H7 (cell line): Measurements from ENCODE around the gene NCMAP. TPM values are rescaled to one million over a fixed set of nuclear protein-coding genes. Genes with fewer than 3 reads are reported as not detected.

Experiments
- DNase-seq: peaks from one replicate; pipeline ENCODE4 v3.0.0; 2012
- H3K27me3 ChIP-seq: 2 replicates; pipeline ENCODE4 v1.6.0; 2011; ENCODE audit warnings: mild to moderate bottlenecking, low read length; ENCODE audit not compliant: control insufficient read depth, insufficient read depth
- H3K36me3 ChIP-seq: replicated peaks from 2 replicates; pipeline ENCODE4 v1.5.1; 2011; ENCODE audit warnings: low read length; ENCODE audit not compliant: control insufficient read depth, insufficient read depth
- H3K4me3 ChIP-seq: 2 replicates; pipeline ENCODE4 v1.5.1; 2011; ENCODE audit warnings: low read depth, mild to moderate bottlenecking, control low read depth, low read length, moderate library complexity; ENCODE audit not compliant: insufficient read depth
- total RNA-seq: library from RNA; depleted of rRNA; stranded (reverse); fragments of >200 nt; shearing (Covaris generic); gene quantifications from 2 replicates; pipeline ENCODE4 v1.2.3, GENCODE V29; 2014; rRNA removed

The NCMAP gene
- total RNA-seq, 1 experiment from 2014 or later: 0.10 TPM

DNA sequence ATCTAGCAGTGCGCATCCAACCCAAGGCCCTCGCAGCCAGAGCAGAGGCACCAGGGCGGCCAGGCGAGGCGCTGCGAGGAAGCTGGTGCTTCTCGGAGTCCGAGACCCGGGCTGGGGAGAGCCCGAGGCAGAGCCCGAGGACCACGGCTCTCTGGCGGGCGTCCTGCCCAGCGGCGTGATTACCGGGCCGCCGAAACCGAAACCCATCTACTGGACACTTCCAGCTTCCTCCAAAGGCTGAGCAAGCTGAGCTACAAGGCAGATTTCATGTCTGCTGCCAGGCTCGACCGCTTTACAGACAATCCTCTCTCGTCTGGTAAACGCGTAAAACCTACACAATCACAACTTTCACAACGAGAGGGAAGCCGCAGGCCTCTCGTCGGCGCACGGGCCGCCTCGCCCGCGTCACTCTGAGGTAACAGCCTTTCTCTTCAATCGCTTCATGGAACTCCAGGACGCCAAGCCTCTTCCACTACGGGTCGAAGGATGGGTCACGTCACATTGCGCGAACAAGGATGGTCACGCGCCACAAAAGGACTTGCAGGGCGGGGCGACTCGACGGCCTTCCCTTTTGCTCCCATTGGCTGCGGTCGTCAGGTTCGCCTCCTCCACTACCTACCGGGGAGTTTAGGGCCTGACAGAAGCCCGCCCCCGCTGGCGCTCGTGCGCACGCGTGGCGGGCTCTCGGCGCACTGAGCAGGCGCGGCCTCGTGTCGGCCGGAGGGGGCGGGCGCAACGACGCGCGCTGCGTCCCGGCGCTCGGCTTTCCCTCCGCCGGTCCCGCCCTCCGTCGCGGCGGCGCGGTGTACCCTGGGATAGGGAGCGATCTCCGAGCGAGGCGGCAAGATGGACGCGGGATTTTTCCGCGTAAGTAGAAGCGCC, 86.8 kb downstream of the NCMAP start, which contains the start of gene SRRM1:
Gene SRRM1, plus strand, starts transcription at position 822 of the 882 bp plus-strand sequence. Its CDS starts 25 bp downstream, at position 847.
- Histone ChIP-seq H3K36me3 (peaks cover 12% of the 10 kb centered on the region), H3K4me3 (peak within 1 kb of the TSS; percentile 97), H3K27me3 (no peaks in the 10 kb centered on the region)
- peak; percentile 99 for DNase-seq

- Histone ChIP-seq H3K27me3 (no peaks in the 10 kb centered on the region), H3K4me3 (peak overlapping the region; percentile 94), H3K36me3 (peaks cover 20% of the 10 kb centered on the region)
- peak; percentile 87 for DNase-seq
Observed at GRCh38 chr1:24643363-24644099, 87.6 kb downstream of the NCMAP start.

GRCh38 chr1:24644100-24644384, 88.2 kb downstream of the NCMAP start:
- DNase-seq: no peak
- peaks cover 24% of the 10 kb centered on the region for H3K36me3 ChIP-seq
- H3K4me3 ChIP-seq: peak overlapping the region; percentile 94
- no peaks in the 10 kb centered on the region for H3K27me3 ChIP-seq

GRCh38 chr1:24648919-24649318, 93.0 kb downstream of the NCMAP start:
- Histone ChIP-seq H3K4me3 (no peak overlapping the region), H3K27me3 (no peaks in the 10 kb centered on the region), H3K36me3 (peaks cover 53% of the 10 kb centered on the region)
- DNase-seq: no peak

DNA sequence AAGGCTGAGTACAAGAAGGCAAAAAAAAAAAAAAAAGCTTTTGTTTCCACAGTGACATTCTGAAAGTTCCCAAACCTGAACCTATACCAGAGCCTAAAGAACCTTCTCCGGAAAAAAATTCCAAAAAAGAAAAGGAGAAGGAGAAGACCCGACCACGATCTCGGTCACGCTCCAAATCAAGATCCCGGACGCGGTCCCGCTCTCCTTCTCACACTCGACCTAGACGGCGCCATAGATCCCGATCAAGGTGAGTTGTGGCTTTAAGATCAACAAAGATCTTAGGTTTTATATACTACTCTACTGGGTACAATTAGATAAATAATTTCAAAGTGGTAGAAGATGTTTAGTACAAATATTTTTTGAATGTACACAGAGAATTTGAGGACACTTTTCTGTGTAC, 96.5 kb downstream of the NCMAP start:
- H3K27me3 ChIP-seq: no peaks in the 10 kb centered on the region
- H3K4me3 ChIP-seq: no peak overlapping the region
- H3K36me3 ChIP-seq: peaks cover 72% of the 10 kb centered on the region
- no peak for DNase-seq

DNA sequence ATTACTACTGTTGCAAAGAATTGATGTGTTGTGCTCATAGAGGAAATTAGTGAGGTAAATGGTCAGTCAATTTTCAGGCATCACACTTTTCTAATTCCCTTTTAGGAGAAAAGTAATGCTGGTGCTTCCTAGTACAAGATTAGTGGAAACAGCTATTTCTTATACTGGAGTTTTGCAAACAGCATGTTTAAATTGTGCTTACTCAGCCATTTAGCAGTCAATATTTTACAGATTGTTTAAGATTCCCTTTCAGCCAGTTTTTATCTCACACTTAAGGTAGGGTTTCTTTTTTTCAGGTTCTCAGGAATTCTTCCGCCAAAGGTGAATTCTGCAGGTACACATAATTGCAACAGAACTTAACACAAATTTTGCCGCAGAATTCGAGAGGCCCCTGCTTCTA, 98.1 kb downstream of the NCMAP start:
- peaks cover 65% of the 10 kb centered on the region for H3K36me3 ChIP-seq
- DNase-seq: no peak
- H3K27me3 ChIP-seq: no peaks in the 10 kb centered on the region

DNA sequence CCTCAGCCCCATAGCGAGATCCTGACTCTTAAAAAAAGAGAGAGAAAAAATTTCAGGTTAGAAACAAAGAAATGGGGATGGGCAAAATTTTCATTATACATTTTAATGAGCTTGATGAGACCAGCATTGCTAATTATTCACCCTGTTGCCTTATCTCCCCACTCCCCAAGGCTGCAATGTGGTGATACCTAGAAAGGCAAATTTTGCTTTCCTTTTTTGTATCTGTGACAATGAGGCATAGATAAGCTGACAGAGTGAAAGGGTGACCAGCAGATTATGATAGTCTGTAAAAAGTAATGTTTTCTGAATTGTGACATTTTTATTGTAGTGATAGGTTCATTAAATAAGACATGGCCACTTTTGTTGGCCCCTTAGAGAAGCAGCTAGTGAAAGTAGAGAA, 100.2 kb downstream of the NCMAP start:
- Histone ChIP-seq H3K36me3 (peaks cover 62% of the 10 kb centered on the region), H3K27me3 (no peaks in the 10 kb centered on the region), H3K4me3 (no peak overlapping the region)
- no peak for DNase-seq

More for the DNA sequence above, 98.1 kb downstream of the NCMAP start:
- no peak overlapping the region for H3K4me3 ChIP-seq

DNA sequence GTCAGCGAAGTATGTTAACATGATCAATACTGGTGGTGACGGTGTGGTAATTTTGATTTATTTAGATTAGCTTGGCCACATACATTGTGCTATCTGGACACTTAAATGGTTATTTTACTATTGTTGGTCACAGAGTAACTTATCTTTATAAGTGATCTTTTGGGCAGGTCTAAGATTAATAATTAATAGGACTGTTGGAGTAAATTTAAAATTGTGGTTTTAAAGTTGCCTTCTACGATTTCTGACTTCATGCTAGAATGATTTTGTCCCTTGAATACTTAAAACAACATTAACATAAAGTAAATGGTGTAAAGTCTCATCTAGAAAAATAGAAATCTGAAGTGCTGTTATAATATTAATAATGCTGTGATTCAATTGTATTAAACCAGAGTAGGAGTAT, 101.9 kb downstream of the NCMAP start:
- Histone ChIP-seq H3K36me3 (peaks cover 56% of the 10 kb centered on the region), H3K27me3 (no peaks in the 10 kb centered on the region), H3K4me3 (no peak overlapping the region)
- DNase-seq: no peak

Other genes with a start within 250 kb of the NCMAP start
- 0.21 and 0.33 TPM in 2 replicates for gene GRHL3, start 236.7 kb upstream of the NCMAP start, total RNA-seq
- 13.8 and 18.7 TPM in 2 replicates for gene STPG1, start 142.3 kb upstream of the NCMAP start, total RNA-seq
- 8.9 and 21.9 TPM in 2 replicates for gene NIPAL3, start 140.3 kb upstream of the NCMAP start, total RNA-seq
- 29.3 and 31.7 TPM in 2 replicates for gene RCAN3, start 53.3 kb upstream of the NCMAP start, total RNA-seq
- gene SRRM1, start 87.2 kb downstream of the NCMAP start, total RNA-seq: 90.1 and 114 TPM in 2 replicates
- gene CLIC4, start 189.4 kb downstream of the NCMAP start, total RNA-seq: 243 and 293 TPM in 2 replicates